Caki2 (cell line): ENCODE data around the gene PCDHAC2. TPM values are rescaled to one million over a fixed set of nuclear protein-coding genes. Genes with fewer than 3 reads are reported as not detected.

ENCODE experiments used
- DNase-seq: peaks from one replicate; pipeline ENCODE4 v3.0.0-alpha.2; 2015; ENCODE audit warnings: low read depth
- in situ Hi-C: cut with HindIII; loops from 2 replicates; pipeline ENCODE4 v1.10.0; 2016; ENCODE audit warnings: low sequenced_read_pairs, low pct_unique_long_range_greater_than_20kb, mixed read lengths
- total RNA-seq: library from RNA; depleted of rRNA; stranded (reverse); fragments of >200 nt; shearing (Covaris generic); gene quantifications from 2 replicates; pipeline ENCODE4 v1.2.3, GENCODE V29; 2014; ENCODE audit warnings: low replicate concordance

The PCDHAC2 gene
- total RNA-seq, 1 experiment from 2014 or later = 4.6 TPM

GRCh38 chr5:140982083-140982716 is 15.9 kb downstream of the PCDHAC2 start:
- in situ Hi-C loops = no loop called here
- no peak for DNase-seq

DNA sequence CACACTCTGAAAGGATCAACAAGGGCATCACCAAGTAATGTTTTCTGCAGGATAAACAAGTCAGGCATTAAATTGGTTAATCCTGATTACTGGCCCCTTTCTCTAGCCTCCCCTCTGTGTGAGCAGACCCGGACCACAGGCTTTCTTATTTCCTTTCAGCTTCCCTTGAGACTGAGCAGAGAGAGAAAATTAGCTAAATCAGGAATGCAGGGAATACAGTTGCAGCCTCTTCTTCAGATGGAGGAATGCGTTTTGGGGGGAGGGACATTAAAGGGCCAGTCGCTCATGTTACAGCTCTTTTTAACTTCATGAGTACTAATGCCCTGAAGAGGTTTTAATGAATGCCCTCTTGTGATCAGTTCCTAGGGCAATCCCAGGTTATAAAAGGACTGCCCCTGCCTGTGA is 19.8 kb downstream of the PCDHAC2 start:
- DNase-seq = no peak
- in situ Hi-C loops = no loop called here

DNA sequence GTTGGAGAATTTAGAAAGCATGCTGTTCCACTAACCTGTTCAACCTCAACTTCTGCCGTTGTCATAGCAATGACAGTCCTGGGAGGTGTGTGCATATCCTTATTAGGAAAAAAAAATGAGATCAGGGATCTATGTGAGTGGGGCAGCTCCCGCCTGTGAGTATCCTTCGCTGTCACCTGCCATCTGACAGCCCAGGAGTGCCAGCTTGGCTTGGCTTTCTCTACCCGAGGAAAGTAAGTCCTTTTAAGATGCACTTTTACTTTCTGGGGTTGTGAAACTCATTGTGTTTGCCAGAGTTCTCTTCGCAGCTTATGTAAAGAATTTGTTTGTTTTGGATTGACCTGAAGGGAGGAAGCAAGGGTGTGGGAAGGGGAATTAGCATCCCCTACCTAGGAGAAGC is 21.8 kb downstream of the PCDHAC2 start:
- in situ Hi-C loops = no loop called here
- DNase-seq = no peak

DNA sequence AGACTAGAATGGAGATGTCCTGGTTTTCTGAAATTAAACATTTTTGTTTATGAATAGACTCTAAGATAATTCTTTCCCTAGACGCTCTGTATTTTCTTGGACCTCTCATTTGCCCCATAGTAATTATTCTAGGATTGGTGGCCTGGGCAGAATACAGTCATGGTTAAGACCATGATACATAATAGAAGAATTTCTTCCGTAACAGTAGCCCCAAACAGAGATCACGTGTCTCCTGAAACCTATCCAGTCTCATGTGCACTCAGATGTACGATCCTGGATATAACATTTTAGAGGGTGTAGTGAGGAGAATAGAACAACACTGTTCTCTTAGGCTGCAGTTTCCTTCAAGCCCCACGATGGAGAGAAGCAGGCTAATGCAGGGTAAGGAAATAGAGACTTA is 22.3 kb downstream of the PCDHAC2 start:
- no peak for DNase-seq
- in situ Hi-C loops = no loop called here

GRCh38 chr5:140989254-140990020 is 23.2 kb downstream of the PCDHAC2 start:
- in situ Hi-C loops = no loop called here
- DNase-seq = no peak

DNA sequence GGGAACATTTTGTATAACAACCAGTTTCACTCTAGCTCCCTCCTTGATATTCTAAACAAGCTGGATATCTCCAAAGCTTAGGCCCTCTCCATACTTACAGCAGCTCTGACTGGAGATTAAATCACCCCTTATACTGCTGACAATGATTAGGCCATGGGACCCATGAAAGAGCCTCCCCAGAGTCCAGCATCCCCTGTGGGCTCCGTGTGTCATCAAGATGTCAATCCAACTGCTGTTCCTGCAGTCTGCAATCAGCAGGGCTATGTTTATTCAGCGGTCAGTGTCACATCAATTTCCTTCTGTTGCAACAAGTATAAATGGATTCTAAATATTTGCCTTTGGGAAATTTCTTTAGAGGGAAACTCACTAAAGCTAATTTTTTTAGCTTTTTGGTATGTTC is 26.6 kb downstream of the PCDHAC2 start:
- in situ Hi-C loops = no loop called here
- no peak for DNase-seq

DNA sequence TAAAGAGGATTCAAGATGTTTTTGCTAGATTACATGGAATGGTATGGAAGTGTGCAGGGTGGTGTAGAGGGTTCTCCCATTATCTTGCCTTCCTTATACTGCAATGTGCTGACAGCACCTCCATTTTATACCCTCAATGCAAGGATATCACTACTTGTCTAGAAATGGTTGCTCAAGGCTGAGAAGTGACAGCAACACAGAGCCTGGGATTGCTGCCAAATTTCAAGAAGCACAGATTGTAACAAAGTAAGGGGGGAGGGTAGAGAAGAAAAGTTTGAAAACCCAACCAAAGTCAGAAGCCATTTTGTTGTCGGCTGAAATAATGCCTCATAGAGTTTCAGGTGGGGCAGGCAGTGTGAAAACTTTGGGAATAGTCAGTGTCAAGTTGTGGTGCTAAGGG is 29.8 kb downstream of the PCDHAC2 start:
- DNase-seq = no peak
- in situ Hi-C loops = no loop called here

DNA sequence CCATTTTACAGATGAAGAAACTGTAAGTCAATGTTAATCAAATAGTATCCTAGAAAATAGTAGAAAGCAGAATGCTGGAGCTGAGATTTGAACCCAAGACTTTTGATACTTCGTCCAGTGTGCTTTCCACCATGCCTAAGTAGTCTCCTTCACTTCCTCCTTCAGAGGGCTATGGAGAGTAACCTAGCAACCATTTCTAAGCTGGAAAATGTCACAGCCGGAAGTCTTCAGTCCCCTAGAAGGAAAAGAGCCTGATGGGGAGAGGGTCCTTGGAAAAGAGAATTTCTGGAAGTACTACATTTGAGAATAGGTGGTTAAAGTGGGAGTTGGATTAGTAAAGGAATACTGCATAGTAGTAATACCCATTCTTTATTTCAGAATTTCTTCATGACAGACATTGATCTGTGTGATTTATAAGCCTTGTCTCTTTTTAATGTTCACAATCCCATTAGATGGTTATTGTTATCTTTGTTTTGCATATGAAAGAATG is 32.7 kb downstream of the PCDHAC2 start:
- no peak for DNase-seq
- in situ Hi-C loops = no loop called here

GRCh38 chr5:141001446-141001843 is 35.2 kb downstream of the PCDHAC2 start:
- in situ Hi-C loops = no loop called here
- peak; percentile 58 for DNase-seq

DNA sequence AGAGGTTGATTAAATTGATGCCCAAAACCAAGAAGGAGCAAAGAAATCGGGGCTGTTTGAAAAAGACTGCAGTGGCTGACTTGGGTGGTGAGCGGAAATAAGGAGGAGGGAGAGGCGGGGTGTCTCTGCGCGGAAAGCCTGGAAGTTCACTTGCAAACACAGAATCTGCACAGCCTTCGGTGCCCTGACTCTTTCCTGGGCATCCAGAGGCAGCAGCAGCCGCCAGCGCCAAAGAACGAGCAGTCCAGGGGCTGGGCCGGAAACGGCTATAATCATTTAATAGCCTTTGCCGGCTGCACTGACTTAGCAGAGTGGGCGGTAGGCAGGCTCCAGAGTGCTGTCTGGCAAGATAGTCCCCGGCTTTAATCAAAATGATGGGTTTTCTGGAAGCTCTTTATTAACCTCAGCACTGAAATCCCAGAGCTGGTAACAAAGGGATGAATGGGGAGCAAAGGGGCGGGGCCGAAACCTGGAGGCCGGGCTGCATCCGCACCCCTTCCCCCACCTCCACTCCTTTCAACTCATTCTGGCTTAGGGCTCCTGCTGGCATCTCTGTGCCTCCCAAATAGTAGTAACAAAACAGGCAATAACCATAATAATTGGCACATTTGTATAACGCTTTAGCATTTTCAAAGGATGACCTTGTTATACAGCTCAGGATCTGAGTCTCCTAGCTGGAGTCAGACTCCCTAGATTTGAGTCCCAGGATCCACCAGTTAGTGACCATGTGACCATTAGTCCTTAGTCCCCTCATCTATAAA is 35.7 kb downstream of the PCDHAC2 start:
- in situ Hi-C loops = no loop called here
- peak; percentile 64 for DNase-seq

GRCh38 chr5:141002605-141002965 is 36.3 kb downstream of the PCDHAC2 start:
- no peak for DNase-seq
- in situ Hi-C loops = no loop called here

DNA sequence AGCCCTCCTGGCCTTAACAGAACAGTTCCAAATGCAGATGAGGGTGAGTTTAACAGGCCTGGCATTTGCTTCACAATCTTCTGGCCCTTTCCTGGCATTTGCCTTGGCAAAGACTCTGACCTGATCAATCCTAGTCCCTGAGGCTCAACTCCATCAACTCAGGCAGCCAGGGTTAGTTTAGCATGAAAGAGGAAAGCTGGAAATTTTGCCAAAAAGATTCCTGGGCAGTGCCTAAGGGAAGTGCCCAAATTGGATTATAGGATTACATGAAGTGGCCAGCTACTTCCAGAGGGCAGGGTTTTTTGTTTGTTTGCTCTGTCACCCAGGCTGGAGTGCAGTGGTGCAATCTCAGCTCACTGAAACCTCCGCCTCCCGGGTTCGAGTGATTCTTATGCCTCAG is 36.8 kb downstream of the PCDHAC2 start:
- in situ Hi-C loops = no loop called here

DNA sequence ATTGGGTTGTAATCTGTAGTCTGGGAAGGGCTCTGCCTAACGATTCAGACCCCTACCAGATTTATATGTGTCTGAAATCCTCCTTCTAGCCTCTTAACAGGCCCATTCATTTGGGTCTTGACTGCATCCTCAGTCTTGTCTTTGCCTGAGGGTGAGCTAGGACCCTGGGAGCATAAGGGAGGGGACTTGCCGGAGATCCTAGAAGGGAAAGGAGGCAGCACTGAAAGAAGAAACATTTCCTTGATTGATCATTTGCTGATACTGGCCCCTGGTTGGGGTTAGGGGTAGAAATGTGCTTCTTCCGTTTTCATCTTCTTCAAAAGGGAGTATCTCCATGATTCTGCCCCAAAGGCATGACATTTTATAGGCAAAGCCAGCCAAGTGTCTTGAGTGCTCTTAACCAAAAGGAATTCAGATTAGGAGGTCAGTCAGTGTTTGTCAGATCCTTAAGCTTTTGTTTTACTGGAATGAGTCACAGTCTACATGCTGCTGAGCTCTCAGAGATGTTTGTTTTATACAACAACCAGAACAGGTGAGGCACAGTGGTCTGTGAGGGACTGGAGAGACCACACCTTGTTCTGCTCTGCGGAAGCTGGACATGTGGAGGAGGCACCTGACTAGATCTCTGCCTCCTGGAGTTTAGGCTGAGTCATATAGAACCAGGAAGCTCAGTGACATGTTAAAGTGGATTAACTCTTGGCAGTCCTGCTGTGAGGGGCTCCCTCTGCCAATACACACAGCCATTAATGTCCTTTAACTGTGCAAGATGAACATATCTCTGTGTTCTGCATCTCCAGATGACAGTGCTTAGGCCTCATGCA is 37.7 kb downstream of the PCDHAC2 start:
- peak; percentile 95 for DNase-seq
- in situ Hi-C loops = no loop called here

More for the DNA sequence above, 36.8 kb downstream of the PCDHAC2 start:
- no peak for DNase-seq

GRCh38 chr5:141007791-141008190 is 41.5 kb downstream of the PCDHAC2 start:
- in situ Hi-C loops = no loop called here

GRCh38 chr5:141010047-141010793 is 43.9 kb downstream of the PCDHAC2 start:
- in situ Hi-C loops = no loop called here
- DNase-seq = no peak

More at GRCh38 chr5:141007791-141008190, 41.5 kb downstream of the PCDHAC2 start:
- no peak for DNase-seq

DNA sequence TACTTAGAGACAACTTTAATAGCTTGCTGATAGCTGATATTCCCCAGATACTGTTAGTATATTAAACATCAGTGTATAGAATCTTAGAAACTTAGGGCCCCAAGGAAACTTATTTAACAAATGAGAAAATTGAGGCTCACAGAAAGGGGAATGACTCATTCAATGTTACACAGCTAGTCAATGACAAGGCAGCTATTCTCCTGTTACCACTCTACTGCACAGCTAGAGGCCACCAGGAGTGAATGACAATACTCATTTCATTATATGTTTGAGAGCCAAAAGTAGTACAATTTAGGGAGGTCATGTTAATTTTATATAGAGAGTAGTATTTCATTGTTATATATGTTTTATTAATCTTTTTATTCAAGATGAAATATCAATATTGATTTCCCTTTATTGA is 51.7 kb downstream of the PCDHAC2 start:
- DNase-seq = no peak
- in situ Hi-C loops = no loop called here
